ENCODE data around the gene KLHDC7A. TPM values are rescaled to one million over a fixed set of nuclear protein-coding genes. Genes with fewer than 3 reads are reported as not detected.

The KLHDC7A gene
- total and polyA plus RNA-seq, 2 donors = 0.05 to 0.14 TPM

DNA sequence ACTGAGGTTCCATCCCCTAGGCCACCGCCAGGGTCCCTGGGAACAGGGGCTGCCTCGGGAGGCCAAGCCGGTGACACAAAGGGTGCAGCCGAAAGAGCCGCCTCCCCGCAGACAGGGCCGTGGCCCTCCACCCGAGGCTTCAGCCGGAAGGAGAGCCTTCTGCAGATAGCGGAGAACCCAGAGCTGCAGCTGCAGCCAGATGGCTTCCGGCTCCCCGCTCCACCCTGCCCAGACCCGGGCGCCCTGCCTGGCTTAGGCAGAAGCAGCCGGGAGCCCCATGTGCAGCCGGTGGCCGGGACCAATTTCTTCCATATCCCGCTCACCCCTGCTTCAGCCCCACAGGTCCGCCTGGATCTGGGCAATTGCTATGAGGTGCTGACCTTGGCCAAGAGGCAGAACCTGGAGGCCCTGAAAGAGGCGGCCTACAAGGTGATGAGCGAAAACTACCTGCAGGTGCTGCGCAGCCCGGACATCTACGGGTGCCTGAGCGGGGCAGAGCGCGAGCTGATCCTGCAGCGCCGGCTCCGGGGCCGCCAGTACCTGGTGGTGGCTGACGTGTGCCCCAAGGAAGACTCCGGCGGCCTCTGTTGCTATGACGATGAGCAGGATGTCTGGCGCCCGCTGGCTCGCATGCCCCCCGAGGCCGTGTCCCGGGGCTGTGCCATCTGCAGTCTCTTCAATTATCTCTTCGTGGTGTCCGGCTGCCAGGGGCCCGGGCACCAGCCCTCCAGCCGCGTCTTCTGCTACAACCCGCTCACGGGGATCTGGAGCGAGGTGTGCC lies 1.4 kb downstream of the KLHDC7A start:
- Histone ChIP-seq H3K4me3 (ENCODE audit: low read length in 2 of 2) (no peak overlapping the region), H3K27ac (ENCODE audit: low read depth in 1 of 2, low read length in 1 of 2) (no peak overlapping the region), H3K27me3 (ENCODE audit: control insufficient read depth in 2 of 2, insufficient read depth in 1 of 2, low read length in 1 of 2) (peaks cover 0 to 3% of the 10 kb centered on the region in 2 donors), H3K9me3 (ENCODE audit: control insufficient read depth in 2 of 2, insufficient read depth in 1 of 2, low read length in 1 of 2) (no peaks in the 10 kb centered on the region), H3K4me1 (ENCODE audit: control insufficient read depth in 2 of 2, insufficient read depth in 2 of 2, low read length in 2 of 2) (no peaks in the 10 kb centered on the region), H3K36me3 (ENCODE audit: control insufficient read depth in 2 of 2, insufficient read depth in 2 of 2, low read length in 1 of 2) (no peaks in the 10 kb centered on the region)
- 92% methylated on average over 49 of the region's 49 CpGs for WGBS
- no peak for DNase-seq (ENCODE audit: low read depth in 6 of 9, low spot score in 9 of 9)

DNA sequence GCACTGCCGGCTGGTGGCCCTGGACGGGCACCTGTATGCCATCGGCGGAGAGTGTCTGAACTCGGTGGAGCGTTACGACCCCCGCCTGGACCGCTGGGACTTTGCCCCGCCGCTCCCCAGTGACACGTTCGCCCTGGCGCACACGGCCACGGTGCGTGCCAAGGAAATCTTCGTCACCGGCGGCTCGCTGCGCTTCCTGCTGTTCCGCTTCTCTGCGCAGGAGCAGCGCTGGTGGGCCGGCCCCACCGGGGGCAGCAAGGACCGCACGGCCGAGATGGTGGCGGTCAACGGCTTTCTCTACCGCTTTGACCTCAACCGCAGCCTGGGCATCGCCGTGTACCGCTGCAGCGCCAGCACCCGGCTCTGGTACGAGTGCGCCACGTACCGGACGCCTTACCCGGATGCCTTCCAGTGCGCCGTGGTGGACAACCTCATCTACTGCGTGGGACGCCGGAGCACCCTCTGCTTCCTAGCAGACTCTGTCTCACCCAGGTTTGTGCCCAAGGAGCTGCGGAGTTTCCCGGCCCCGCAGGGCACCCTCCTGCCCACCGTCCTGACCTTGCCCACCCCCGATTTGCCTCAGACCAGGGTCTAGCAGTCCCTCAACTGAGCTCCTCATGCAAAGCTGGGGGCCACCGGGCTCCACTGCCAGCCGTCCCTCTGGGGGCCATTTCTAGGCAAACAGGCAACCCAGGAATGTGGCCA lies 2.1 kb downstream of the KLHDC7A start:
- no peak for DNase-seq (ENCODE audit: low read depth in 6 of 9, low spot score in 9 of 9)
- H3K27me3 ChIP-seq (ENCODE audit: control insufficient read depth in 2 of 2, insufficient read depth in 1 of 2, low read length in 1 of 2) = peaks cover 0 to 3% of the 10 kb centered on the region in 2 donors
- WGBS = 95% methylated on average over 57 of the region's 57 CpGs
- no peak overlapping the region for H3K27ac ChIP-seq (ENCODE audit: low read depth in 1 of 2, low read length in 1 of 2)
- H3K36me3 ChIP-seq (ENCODE audit: control insufficient read depth in 2 of 2, insufficient read depth in 2 of 2, low read length in 1 of 2) = no peaks in the 10 kb centered on the region
- H3K4me1 ChIP-seq (ENCODE audit: control insufficient read depth in 2 of 2, insufficient read depth in 2 of 2, low read length in 2 of 2) = no peaks in the 10 kb centered on the region
- no peak overlapping the region for H3K4me3 ChIP-seq (ENCODE audit: low read length in 2 of 2)
- H3K9me3 ChIP-seq (ENCODE audit: control insufficient read depth in 2 of 2, insufficient read depth in 1 of 2, low read length in 1 of 2) = no peaks in the 10 kb centered on the region

DNA sequence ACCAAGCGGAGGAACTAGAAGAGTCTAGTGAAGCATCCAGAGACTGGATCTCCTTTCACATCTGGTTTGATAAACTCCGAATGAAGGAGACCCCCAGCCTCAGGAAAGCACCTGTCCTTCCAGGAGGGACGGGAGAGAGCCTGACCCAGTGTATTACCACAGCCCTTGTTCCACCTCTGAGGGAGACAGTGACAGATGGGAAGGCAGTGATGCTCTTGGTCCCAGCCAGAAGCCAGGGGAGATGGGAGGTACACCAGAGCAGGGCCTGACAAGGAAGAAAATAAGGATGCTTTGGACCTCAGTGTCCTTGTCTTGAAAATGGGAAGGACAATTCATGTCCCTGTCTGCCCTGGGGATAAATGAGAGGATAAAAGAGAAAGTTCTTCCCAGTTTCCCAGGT lies 3.5 kb downstream of the KLHDC7A start:
- no peak for DNase-seq (ENCODE audit: low read depth in 6 of 9, low spot score in 9 of 9)
- H3K27ac ChIP-seq (ENCODE audit: low read depth in 1 of 2, low read length in 1 of 2) = no peak overlapping the region
- peaks cover 0 to 3% of the 10 kb centered on the region in 2 donors for H3K27me3 ChIP-seq (ENCODE audit: control insufficient read depth in 2 of 2, insufficient read depth in 1 of 2, low read length in 1 of 2)
- no peak overlapping the region for H3K4me3 ChIP-seq (ENCODE audit: low read length in 2 of 2)
- no peaks in the 10 kb centered on the region for H3K9me3 ChIP-seq (ENCODE audit: control insufficient read depth in 2 of 2, insufficient read depth in 1 of 2, low read length in 1 of 2)
- WGBS = 87% methylated on average over 3 of the region's 3 CpGs
- no peaks in the 10 kb centered on the region for H3K36me3 ChIP-seq (ENCODE audit: control insufficient read depth in 2 of 2, insufficient read depth in 2 of 2, low read length in 1 of 2)
- no peaks in the 10 kb centered on the region for H3K4me1 ChIP-seq (ENCODE audit: control insufficient read depth in 2 of 2, insufficient read depth in 2 of 2, low read length in 2 of 2)

DNA sequence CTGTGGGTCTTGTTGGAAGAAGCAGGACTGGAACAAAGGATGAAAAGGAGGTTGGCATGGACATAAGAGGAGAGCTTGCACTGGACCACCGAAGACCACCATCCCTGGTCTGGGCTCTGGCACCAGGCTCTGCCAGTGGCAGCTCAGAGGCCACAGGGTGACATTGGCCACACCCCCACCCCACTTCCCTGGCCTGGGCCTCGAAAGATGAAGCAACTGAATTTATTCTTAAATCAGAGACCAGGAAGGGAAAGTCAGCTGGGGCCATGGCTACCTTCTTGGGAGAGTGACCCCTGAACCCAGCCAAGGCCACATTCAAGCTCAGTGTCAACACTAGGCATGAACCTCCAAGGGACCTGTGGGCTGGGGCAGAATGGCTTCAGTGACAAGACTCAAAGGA lies 4.0 kb downstream of the KLHDC7A start:
- Histone ChIP-seq H3K36me3 (ENCODE audit: control insufficient read depth in 2 of 2, insufficient read depth in 2 of 2, low read length in 1 of 2) (no peaks in the 10 kb centered on the region), H3K4me3 (ENCODE audit: low read length in 2 of 2) (no peak overlapping the region), H3K27ac (ENCODE audit: low read depth in 1 of 2, low read length in 1 of 2) (no peak overlapping the region), H3K9me3 (ENCODE audit: control insufficient read depth in 2 of 2, insufficient read depth in 1 of 2, low read length in 1 of 2) (no peaks in the 10 kb centered on the region), H3K4me1 (ENCODE audit: control insufficient read depth in 2 of 2, insufficient read depth in 2 of 2, low read length in 2 of 2) (no peaks in the 10 kb centered on the region), H3K27me3 (ENCODE audit: control insufficient read depth in 2 of 2, insufficient read depth in 1 of 2, low read length in 1 of 2) (peaks cover 0 to 3% of the 10 kb centered on the region in 2 donors)
- DNase-seq (ENCODE audit: low read depth in 6 of 9, low spot score in 9 of 9) = no peak
- 81% methylated on average over 2 of the region's 2 CpGs for WGBS

DNA sequence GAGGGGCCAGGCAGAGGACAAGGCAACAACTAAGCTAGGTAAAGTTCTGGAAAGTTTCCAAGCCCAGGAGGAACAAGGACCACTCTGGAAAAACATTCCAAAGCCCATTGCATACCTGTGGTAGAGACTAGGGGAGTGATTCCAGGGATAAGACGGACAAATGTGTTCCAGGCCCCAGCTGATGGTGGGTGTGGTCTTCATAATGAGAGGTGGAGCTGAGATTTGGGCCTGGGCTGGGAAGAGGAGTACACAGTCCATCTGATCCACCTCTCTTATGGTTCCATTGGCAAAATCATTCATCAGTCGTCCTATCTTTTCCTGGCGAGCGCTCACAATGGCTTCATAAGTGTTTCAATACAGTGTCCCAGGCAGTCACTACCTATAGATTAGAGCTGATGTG lies 4.5 kb downstream of the KLHDC7A start:
- Histone ChIP-seq H3K4me1 (ENCODE audit: control insufficient read depth in 2 of 2, insufficient read depth in 2 of 2, low read length in 2 of 2) (no peaks in the 10 kb centered on the region), H3K4me3 (ENCODE audit: low read length in 2 of 2) (no peak overlapping the region), H3K27ac (ENCODE audit: low read depth in 1 of 2, low read length in 1 of 2) (no peak overlapping the region), H3K27me3 (ENCODE audit: control insufficient read depth in 2 of 2, insufficient read depth in 1 of 2, low read length in 1 of 2) (peaks cover 0 to 3% of the 10 kb centered on the region in 2 donors), H3K9me3 (ENCODE audit: control insufficient read depth in 2 of 2, insufficient read depth in 1 of 2, low read length in 1 of 2) (no peaks in the 10 kb centered on the region), H3K36me3 (ENCODE audit: control insufficient read depth in 2 of 2, insufficient read depth in 2 of 2, low read length in 1 of 2) (no peaks in the 10 kb centered on the region)
- no peak for DNase-seq (ENCODE audit: low read depth in 6 of 9, low spot score in 9 of 9)
- 93% methylated on average over 4 of the region's 4 CpGs for WGBS

DNA sequence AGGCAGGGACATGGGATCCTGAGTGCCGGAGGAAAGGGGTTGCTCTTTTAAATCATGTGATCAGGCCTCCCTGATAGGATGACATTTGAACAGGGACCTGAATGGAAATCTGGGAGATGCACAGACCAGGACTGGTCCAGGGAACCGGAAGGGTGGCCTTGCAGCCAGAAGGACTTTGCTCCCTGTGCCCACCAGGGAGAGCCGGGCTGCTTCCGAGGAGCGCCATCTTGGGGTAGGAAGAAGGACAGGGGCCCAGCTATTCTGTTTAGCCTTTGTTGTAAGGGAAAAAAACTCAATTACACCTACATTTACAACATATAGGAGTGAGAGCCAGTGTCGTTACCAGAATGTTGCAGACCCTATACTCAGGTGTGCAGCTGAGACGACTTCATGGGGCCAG lies 5.5 kb downstream of the KLHDC7A start:
- no peaks in the 10 kb centered on the region for H3K4me1 ChIP-seq (ENCODE audit: control insufficient read depth in 2 of 2, insufficient read depth in 2 of 2, low read length in 2 of 2)
- no peaks in the 10 kb centered on the region for H3K36me3 ChIP-seq (ENCODE audit: control insufficient read depth in 2 of 2, insufficient read depth in 2 of 2, low read length in 1 of 2)
- 54% methylated on average over 7 of the region's 7 CpGs for WGBS
- no peak for DNase-seq (ENCODE audit: low read depth in 6 of 9, low spot score in 9 of 9)
- H3K9me3 ChIP-seq (ENCODE audit: control insufficient read depth in 2 of 2, insufficient read depth in 1 of 2, low read length in 1 of 2) = no peaks in the 10 kb centered on the region
- H3K4me3 ChIP-seq (ENCODE audit: low read length in 2 of 2) = no peak overlapping the region
- H3K27me3 ChIP-seq (ENCODE audit: control insufficient read depth in 2 of 2, insufficient read depth in 1 of 2, low read length in 1 of 2) = no peaks in the 10 kb centered on the region
- H3K27ac ChIP-seq (ENCODE audit: low read depth in 1 of 2, low read length in 1 of 2) = no peak overlapping the region

DNA sequence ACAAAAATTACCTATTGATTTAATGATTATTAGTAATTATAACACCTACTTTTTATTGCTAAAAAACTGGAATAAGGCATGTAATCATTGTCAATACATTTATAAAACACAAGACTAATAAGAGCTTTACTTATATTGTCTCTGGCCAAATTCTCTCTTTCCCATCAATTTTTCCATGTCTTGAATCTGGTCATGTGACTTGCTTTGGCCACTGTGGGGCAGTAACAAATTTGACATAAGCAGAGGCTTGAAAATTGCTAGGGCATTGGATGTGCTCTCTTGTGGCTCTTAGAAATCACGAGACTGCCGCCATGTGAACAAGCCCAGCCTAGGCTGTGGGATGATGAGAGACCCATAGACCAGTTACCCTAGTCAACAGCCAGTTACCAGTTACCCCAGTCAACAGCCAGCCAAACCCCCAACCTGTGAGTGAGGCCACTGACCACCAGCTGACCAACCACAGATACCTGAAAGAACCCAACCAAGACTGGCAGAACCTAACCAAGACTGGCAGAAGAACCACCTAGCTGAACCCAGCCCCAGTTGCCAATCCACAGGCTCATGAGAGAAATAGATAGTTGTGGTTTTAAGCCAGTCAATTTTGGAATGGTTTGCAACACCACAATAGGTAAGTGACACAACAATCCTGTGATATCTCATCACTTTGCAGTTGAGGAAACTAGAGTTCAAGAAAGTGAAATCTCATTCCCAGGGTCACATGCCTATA lies 8.8 kb downstream of the KLHDC7A start:
- WGBS = 93% methylated on average over 2 of the region's 2 CpGs
- Histone ChIP-seq H3K36me3 (ENCODE audit: control insufficient read depth in 2 of 2, insufficient read depth in 2 of 2, low read length in 1 of 2) (no peaks in the 10 kb centered on the region), H3K4me1 (ENCODE audit: control insufficient read depth in 2 of 2, insufficient read depth in 2 of 2, low read length in 2 of 2) (no peaks in the 10 kb centered on the region), H3K27me3 (ENCODE audit: control insufficient read depth in 2 of 2, insufficient read depth in 1 of 2, low read length in 1 of 2) (no peaks in the 10 kb centered on the region), H3K9me3 (ENCODE audit: control insufficient read depth in 2 of 2, insufficient read depth in 1 of 2, low read length in 1 of 2) (no peaks in the 10 kb centered on the region), H3K4me3 (ENCODE audit: low read length in 2 of 2) (no peak overlapping the region), H3K27ac (ENCODE audit: low read depth in 1 of 2, low read length in 1 of 2) (no peak overlapping the region)
- no peak for DNase-seq (ENCODE audit: low read depth in 6 of 9, low spot score in 9 of 9)

DNA sequence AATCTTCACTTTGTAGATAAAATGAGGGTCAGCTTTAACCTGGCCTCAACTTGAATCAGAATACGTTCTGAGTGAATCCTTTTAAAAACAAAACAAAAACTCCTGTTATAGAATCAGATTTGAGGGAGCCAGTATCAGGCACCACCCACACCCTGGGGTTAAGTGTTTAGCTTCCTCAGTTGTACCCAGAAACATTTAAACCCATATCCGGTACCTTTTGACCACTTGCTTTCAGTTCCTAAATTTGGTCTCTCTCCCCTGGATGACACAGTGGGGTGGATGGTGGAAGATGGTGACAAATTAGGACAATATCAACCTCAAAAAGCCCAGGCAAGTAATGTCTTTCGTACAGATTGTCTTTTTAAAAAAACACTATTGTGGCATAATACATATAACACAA lies 10.4 kb downstream of the KLHDC7A start:
- Histone ChIP-seq H3K36me3 (ENCODE audit: control insufficient read depth in 2 of 2, insufficient read depth in 2 of 2, low read length in 1 of 2) (no peaks in the 10 kb centered on the region), H3K4me3 (ENCODE audit: low read length in 2 of 2) (no peak overlapping the region), H3K9me3 (ENCODE audit: control insufficient read depth in 2 of 2, insufficient read depth in 1 of 2, low read length in 1 of 2) (no peaks in the 10 kb centered on the region), H3K27me3 (ENCODE audit: control insufficient read depth in 2 of 2, insufficient read depth in 1 of 2, low read length in 1 of 2) (no peaks in the 10 kb centered on the region), H3K4me1 (ENCODE audit: control insufficient read depth in 2 of 2, insufficient read depth in 2 of 2, low read length in 2 of 2) (no peaks in the 10 kb centered on the region), H3K27ac (ENCODE audit: low read depth in 1 of 2, low read length in 1 of 2) (no peak overlapping the region)
- no peak for DNase-seq (ENCODE audit: low read depth in 6 of 9, low spot score in 9 of 9)
- WGBS = 85% methylated on average over 3 of the region's 3 CpGs

DNA sequence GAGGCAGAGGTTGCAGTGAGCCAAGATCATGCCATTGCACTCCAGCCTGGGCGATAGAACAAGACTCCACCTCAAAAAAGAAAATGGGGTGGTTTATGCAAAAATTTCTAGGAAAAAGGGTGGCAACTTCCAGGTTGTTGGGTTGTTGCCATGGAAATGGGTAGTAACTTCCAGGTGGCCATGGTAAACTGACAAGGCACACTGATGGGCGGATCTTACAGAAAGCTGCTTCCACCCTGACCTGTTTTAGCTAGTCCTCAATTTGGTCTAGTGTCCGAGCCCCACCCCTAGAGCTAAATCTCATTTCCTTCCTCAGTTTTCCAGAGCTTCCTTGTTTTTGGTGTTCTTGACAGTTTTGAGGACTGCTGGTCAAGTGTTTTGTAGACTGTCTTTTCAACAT lies 13.6 kb downstream of the KLHDC7A start:
- Histone ChIP-seq H3K36me3 (ENCODE audit: control insufficient read depth in 2 of 2, insufficient read depth in 2 of 2, low read length in 1 of 2) (no peaks in the 10 kb centered on the region), H3K9me3 (ENCODE audit: control insufficient read depth in 2 of 2, insufficient read depth in 1 of 2, low read length in 1 of 2) (no peaks in the 10 kb centered on the region), H3K27ac (ENCODE audit: low read depth in 1 of 2, low read length in 1 of 2) (no peak overlapping the region), H3K4me3 (ENCODE audit: low read length in 2 of 2) (no peak overlapping the region), H3K27me3 (ENCODE audit: control insufficient read depth in 2 of 2, insufficient read depth in 1 of 2, low read length in 1 of 2) (no peaks in the 10 kb centered on the region), H3K4me1 (ENCODE audit: control insufficient read depth in 2 of 2, insufficient read depth in 2 of 2, low read length in 2 of 2) (no peaks in the 10 kb centered on the region)
- DNase-seq (ENCODE audit: low read depth in 6 of 9, low spot score in 9 of 9) = no peak
- WGBS = 78% methylated on average over 3 of the region's 3 CpGs

All from thymus (tissue), 11 donors.